Kidney (tissue), 14 donors: ENCODE measurements around the gene PLTP. TPM values are rescaled to one million over a fixed set of nuclear protein-coding genes. Genes with fewer than 3 reads are reported as not detected.

Experiments
- DNase-seq, 5 donors: peaks; one replicate each; pipeline ENCODE4 v3.0.0-alpha.2; 2013 to 2020
- FAIRE-seq: peaks from 2 replicates; lab custom pipeline; 2012; peaks lifted over from hg19 to GRCh38; lab: Jason Lieb, UNC
- H3K27ac ChIP-seq, 2 donors: one replicate each; pipeline ENCODE4 v1.7.0; 2013; ENCODE audit warnings: low read depth in 2 of 2, low read length in 2 of 2, inconsistent platforms in 1 of 2
- H3K27me3 ChIP-seq: one replicate; pipeline ENCODE4 v1.7.1; 2013; ENCODE audit warnings: low read length, inconsistent platforms; ENCODE audit not compliant: control insufficient read depth, insufficient read depth
- H3K36me3 ChIP-seq, 3 donors: one replicate each; pipeline versions ENCODE4 v1.7.0 to v1.7.1; 2013; ENCODE audit warnings: low read length in 3 of 3, control low read depth in 1 of 3, inconsistent platforms in 1 of 3; ENCODE audit not compliant: insufficient read depth in 3 of 3, control insufficient read depth in 2 of 3
- H3K4me1 ChIP-seq, 3 donors: one replicate each; pipeline versions ENCODE4 v1.7.0 to v1.7.1; 2013; ENCODE audit warnings: low read length in 3 of 3, inconsistent platforms in 1 of 3, low read depth in 1 of 3; ENCODE audit not compliant: control insufficient read depth in 2 of 3, insufficient read depth in 2 of 3
- H3K4me3 ChIP-seq, 3 donors: one replicate each; pipeline versions ENCODE4 v1.7.0 to v1.8.1; 2013; ENCODE audit warnings: low read length in 3 of 3, control low read depth in 1 of 3, inconsistent platforms in 1 of 3
- H3K9ac ChIP-seq, 3 donors: one replicate each; pipeline versions ENCODE4 v1.7.0 to v1.7.1; 2013; ENCODE audit warnings: low read length in 3 of 3, control low read depth in 1 of 3, inconsistent platforms in 1 of 3
- H3K9me3 ChIP-seq, 3 donors: one replicate each; pipeline versions ENCODE4 v1.7.0 to v1.7.1; 2013; ENCODE audit warnings: low read length in 3 of 3, control low read depth in 1 of 3, inconsistent platforms in 1 of 3; ENCODE audit not compliant: control insufficient read depth in 2 of 3, insufficient read depth in 1 of 3
- CTCF ChIP-seq: IDR thresholded peaks from 3 replicates; pipeline ENCODE4 v1.5.1; 2012; ENCODE audit warnings: mild to moderate bottlenecking, moderate library complexity, borderline replicate concordance; ENCODE audit not compliant: insufficient read depth; ENCODE audit errors: extremely low read depth
- intact Hi-C: fragments of 100-400 bp; cut with DNase I; formaldehyde crosslinking; loops from one replicate; pipeline ENCODE4 v1.11.1; 2022
- polyA plus RNA-seq: library from polyadenylated mRNA; stranded (reverse); fragments of 350-450 nt; fragmentation: Illumina TruSeq; extraction: RNeasy Lipid Tissue Mini Kit (QIAGEN cat#74804); gene quantifications from one replicate; pipeline ENCODE4 v1.2.3, GENCODE V29; 2014; ENCODE audit warnings: low read depth, low replicate concordance; ENCODE audit not compliant: insufficient read depth
- total RNA-seq: library from RNA; stranded (reverse); fragmentation: NEBNext Ultra II Directional; extraction: Animal tissue kit (Norgen Biotek cat#: 25700); gene quantifications from one replicate; pipeline ENCODE4 v1.2.1, GENCODE V29; 2021
- donor health status: control.
- donor health status: control.
- donor health status: control.
- donor health status: control.
- donor health status: control.
- donor health status: DM: yes; HTN: yes; CAD: no.
- donor health status: Normal renal cell carcinoma (clear cell type).

PLTP gene
- total and polyA plus RNA-seq, 2 donors from 2014 or later: 345 to 790 TPM

DNA sequence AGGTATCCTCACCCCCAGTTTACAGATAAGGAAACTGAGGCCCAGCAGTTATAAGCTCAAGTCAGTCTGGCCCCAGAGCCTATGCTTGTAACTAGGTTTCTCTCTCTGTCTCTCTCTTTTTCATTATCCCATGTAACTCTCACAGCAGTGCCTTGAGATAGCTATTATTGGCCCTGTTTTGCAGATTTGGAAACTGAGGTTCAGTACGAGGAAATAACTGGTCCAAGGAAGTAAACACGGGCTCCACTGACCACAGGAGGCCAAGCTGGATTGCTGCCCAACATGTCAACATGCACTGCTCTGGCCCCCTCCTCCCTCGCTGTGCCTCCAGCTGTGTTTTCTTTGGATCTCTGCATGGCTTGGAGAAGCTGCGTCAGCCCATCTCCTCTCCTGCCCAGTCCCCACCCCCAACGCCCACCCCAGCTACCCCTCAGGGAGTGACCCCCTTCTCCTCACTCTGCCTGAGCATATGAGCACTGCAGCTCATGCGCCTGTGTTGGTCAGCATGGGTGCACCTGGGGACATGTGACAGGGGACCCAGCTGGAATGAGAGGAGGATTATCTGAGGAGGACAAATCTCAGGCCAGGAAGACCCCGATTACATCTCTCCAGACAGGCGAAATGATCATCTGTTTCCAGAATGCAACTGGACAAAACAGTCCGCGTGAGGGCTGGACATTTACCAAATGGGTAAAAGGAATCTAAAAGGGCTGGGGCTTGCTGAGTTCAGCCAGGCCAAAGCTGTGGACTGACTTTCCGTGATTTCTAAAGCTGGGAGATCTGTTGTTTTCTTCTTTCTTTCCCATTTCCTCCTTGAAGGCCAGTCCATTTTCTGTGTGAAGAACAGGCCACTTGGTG lies 7.8 kb upstream of the PLTP start:
- no peaks in the 10 kb centered on the region for H3K36me3 ChIP-seq
- TF ChIP-seq CTCF: no peak
- H3K9me3 ChIP-seq: no peaks in the 10 kb centered on the region
- peak overlapping the region in 1 of 3 donors; percentile 16 for H3K9ac ChIP-seq
- H3K27me3 ChIP-seq: no peaks in the 10 kb centered on the region
- no peak overlapping the region for H3K4me3 ChIP-seq
- intact Hi-C loops: no loop called here
- DNase-seq (peak; percentile 66 to 95 (median 78)), FAIRE-seq (no peak)
- peak overlapping the region; percentile 29 to 86 for H3K27ac ChIP-seq
- peaks cover 0 to 16% (median 8%) of the 10 kb centered on the region in 3 donors for H3K4me1 ChIP-seq

DNA sequence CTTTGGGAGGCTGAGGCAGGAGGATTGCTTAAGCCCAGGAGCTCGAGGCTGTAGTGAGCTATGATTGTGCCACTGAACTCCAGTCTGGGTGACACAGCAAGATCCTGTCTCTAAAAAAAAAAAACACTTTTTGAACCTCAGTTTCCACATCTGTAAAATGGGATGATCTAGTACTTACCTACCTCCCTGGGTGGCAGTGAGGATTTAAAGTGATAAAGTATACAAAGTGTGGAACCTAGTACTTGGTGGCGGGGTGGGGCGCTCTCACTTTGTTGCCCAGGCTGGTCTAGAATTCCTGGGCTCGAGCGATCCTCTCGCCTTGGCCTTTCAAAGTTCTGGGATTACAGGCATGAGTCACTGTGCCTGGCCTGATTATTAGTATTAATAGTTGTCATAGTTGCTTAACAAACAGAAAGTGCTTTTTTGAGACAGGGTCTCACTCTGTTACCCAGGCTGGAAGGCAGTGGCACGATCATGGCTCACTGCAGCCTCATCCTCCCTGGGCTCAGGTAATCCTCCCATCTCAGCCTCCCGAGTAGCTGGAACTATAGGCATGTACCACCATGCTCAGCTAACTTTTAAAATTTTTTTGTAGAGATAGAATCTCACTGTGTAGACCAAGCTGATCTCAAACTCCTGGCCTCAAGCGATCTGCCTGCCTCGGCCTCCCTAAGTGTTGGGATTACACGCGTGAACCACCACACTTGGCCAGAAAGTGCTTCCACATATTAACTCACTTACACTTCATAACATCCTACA lies 7.0 kb upstream of the PLTP start:
- peaks cover 0 to 15% (median 6%) of the 10 kb centered on the region in 3 donors for H3K4me1 ChIP-seq
- H3K27me3 ChIP-seq: no peaks in the 10 kb centered on the region
- no peak for TF ChIP-seq CTCF
- no peak for DNase-seq
- no peak overlapping the region for H3K4me3 ChIP-seq
- no peak overlapping the region for H3K9ac ChIP-seq
- no peaks in the 10 kb centered on the region for H3K9me3 ChIP-seq
- no peak for FAIRE-seq
- intact Hi-C loops: no loop called here
- no peaks in the 10 kb centered on the region for H3K36me3 ChIP-seq
- peak overlapping the region; percentile 51 to 86 for H3K27ac ChIP-seq

DNA sequence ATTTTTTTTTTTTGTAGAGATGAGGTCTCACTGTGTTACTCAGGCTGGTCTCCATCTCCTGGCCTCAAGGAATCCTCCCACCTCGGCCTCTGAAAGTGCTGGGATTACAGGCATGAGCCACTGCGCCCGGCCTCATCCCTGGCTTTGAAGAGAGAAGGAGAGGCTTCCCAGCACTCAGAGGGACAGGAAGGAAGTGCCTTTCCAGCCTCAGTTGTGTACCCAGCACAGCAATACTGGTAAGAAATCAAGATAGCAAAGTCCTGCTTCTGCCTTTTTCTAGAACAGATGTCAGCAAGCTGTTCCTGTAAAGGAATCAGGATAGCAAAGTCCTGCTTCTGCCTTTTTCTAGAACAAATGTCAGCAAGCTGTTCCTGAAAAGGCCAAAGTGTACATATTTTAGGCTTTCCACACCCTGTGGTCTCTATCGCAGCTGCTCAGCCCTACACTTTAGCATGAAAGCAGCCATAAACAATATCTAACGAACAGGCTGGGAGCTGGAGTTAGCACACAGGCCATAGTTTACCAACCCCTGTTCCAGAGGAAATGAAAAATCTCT lies 6.3 kb upstream of the PLTP start:
- DNase-seq (peak in 2 of 5 donors; percentile 16 to 84), FAIRE-seq (no peak)
- no peak overlapping the region for H3K9ac ChIP-seq
- H3K4me1 ChIP-seq: peaks cover 0 to 15% (median 6%) of the 10 kb centered on the region in 3 donors
- H3K9me3 ChIP-seq: no peaks in the 10 kb centered on the region
- H3K27me3 ChIP-seq: no peaks in the 10 kb centered on the region
- no peak for TF ChIP-seq CTCF
- peak overlapping the region; percentile 51 to 86 for H3K27ac ChIP-seq
- no peak overlapping the region for H3K4me3 ChIP-seq
- intact Hi-C loops: no loop called here
- no peaks in the 10 kb centered on the region for H3K36me3 ChIP-seq
